GM19452 (cell line): ENCODE data around the gene ABHD4.
"Not testable (repeated sequence)": the region's sequence is repeated elsewhere in the genome, so short reads cannot be mapped to it uniquely, and the experiment has no call there.

Source experiments
- ATAC-seq: cut with Tn5 transposase; IDR thresholded peaks from one replicate; pipeline ENCODE4 v1.9.1; 2021; ENCODE audit not compliant: unreplicated experiment

The ABHD4 gene

DNA sequence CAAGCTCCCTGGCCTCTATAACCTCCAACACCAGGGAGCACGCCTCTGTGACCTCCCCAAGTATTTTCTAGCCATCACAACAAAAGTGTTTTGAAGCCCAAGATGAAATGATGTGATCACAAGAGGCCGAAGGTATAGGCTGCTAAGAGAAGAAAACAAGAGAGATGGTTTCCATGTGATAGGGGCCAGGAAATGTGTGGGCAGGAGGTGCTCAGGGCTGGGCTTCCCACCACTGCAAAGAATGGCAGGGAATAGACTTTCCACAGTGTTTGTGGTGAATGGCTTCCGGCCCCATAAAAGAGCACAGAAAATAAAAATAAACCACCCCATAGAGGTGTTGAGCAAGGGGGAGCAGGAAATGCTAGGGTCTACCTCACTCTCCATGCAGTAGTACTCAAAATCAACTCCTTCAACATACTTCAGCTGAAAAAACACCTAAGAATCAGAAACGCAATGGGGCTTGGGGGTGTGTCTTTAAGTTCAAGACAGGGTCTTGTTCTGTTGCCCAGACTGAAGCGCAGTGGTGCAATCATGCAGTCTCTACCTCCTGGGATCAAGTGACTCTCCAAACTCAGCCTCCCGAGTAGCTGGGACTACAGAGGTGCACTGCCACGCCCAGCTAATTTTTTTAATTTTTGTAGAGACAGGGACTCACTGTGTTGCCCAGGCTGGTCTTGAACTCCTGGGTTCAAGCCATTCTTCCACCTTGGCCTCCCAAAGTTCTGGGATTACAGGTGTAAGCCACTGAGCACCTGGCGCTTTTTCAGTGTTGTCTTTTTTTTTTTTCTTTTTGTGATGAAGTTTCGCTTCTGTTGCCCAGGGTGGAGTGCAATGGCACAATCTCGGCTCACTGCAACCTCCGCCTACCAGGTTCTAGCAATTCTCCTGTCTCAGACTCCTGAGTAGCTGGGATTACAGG lies 36.2 kb upstream of the ABHD4 start:
- ATAC-seq = no peak

DNA sequence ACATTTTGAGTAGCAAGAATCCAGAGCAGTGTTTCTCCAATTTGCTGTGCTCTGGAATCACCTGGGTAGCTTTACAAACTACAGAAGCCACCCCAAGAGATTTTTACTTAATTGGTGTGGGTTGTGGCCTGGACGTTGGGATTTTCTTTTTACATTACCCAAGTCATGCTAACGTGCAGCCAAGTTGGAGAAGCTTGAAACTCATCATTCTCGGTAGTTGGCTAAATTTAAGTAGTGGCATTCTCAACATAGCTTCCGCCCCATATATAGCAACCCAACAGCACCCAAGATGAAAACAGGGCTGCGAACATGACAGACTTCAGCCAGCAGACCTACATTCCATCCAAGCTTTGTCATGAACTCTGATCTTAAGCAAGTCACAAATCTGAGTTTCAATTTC lies 34.1 kb upstream of the ABHD4 start:
- ATAC-seq = no peak

- no peak for ATAC-seq
Measured at GRCh38 chr14:22564463-22564862, 33.6 kb upstream of the ABHD4 start.

DNA sequence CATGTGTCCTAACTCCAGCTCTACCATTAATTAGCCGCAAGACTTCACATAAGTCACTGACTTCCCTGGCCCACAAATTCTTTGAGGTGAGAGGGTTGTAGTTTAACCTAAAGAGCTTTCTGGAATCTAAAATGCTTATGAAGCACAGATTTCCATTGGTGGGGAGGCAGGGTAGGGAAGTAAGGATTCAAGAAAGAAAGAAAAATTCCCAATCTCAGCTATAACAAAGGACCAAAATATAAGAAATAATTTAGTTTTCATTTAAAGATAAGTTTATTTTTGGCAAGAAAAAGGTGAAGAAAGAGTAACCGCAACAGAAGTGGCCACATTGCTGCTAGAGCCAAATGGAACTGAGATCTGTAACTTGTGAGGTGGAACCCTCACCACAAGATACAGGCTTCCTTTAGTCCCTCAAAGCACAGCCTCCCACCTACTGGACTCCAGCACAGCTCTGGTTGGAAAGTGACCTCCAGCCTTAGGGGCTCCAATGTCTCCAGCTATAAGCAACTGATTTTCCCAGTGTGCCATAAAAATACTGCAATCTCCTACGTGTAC lies 32.6 kb upstream of the ABHD4 start:
- ATAC-seq = peak; percentile 38

- not testable (repeated sequence) for ATAC-seq
Measured at GRCh38 chr14:22566266-22566665, 31.8 kb upstream of the ABHD4 start.

GRCh38 chr14:22566845-22567244 lies 31.3 kb upstream of the ABHD4 start:
- no peak for ATAC-seq

GRCh38 chr14:22567437-22567836 lies 30.7 kb upstream of the ABHD4 start:
- no peak for ATAC-seq

DNA sequence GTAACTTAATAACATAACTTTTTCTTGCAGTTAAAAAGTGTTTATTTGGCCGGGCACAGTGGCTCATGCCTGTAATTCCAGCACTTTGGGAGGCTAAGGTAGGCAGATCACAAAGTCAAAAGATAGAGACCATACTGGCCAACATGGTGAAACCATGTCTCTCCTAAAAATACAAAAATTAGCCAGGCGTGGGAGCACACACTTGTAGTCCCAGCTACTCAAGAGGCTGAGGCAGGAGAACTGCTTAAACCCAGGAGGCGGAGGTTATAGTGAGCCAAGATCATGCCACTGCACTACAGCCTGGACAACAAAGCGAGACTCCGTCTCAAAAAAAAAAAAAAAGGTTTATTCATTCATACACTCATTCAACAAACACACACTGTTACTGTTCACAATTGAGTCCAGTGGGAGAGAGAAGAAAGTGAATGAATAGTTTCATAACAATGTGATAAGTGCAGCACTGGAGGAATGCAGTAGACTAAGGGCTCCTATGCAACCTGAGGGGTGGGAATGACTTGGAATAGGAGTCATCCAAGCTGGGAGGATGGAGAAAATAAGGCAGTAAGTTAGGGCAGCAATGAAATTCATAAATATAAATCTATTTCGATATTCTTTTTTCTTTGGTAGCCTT lies 28.9 kb upstream of the ABHD4 start:
- ATAC-seq = no peak

GRCh38 chr14:22569737-22570131 lies 28.4 kb upstream of the ABHD4 start:
- no peak for ATAC-seq

DNA sequence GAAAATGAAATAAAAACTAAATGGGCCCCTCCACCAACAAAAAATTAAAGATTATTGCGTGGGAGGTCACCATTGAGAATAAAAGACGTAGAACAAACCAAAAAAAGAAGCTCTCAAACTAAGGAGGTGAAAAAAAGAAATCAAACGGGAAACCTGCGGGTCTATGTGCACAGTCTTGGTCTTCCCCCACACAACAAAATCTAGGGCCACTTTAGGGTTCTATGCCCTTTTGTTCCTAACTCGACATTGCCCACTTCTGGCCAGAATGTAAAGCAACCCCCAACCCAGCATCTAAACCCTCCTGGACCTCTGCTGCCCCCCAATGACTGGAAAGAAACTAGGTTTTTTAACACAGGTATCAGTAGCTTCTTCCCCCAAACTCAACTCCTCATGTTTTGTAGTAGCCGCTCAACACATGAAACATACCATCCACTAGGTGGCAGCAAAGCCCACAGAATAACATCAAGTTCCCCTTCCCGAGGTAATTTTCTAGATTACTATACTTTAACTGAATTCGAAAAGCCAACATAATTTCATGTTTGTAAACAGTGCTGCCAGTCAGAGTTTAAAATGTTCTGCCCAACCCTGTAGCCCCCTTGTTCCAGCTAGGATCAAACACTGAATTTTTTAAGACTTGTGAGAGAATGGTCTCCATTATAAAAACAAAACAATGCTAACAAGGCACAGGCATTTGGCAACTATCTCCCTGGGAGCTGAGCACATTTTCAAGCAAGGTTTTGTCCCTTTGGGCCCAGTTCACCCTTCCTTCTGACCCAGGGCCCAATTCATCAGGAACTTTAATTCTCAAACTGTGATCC lies 27.8 kb upstream of the ABHD4 start:
- peak; percentile 52 for ATAC-seq

GRCh38 chr14:22572562-22573058 lies 25.5 kb upstream of the ABHD4 start:
- ATAC-seq = no peak

GRCh38 chr14:22573804-22574203 lies 24.3 kb upstream of the ABHD4 start:
- ATAC-seq = no peak

GRCh38 chr14:22577334-22577908 lies 20.7 kb upstream of the ABHD4 start:
- no peak for ATAC-seq

DNA sequence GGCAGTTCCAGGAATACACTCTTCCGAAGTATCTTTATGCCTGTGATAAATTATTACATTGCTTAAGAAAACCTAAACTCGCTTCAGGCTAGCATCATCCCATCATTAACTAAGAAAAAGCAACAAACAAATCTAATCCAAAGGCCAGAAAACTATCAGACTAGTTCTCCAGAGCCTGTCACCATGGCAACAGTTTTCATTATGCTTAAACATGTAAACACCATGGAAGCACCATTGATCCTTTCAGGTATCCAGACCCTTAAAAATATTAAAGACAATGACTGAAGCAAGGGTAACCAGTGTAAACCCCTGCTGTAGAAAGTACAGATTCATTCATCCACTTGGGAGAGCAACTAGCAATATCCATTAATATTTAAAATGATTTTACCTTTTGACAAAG lies 18.9 kb upstream of the ABHD4 start:
- no peak for ATAC-seq

DNA sequence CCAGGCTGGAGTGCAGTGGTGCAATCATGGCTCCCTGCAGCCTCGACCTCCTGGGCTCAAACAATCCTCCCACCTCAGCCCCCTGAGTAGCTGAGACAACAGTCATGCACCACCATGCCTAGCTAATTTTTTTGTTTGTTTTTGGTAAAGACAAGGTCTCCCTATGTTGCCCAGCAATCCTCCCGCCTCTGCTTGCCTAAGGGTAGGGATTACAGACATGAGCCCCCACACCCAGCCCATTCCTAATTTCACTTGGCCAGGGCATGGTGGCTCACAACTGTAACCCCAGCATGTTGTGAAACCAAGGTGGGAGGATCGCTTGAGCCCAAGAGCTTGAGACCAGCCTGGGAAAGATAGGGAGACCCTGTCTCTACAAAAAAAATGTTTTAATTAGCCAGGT lies 18.2 kb upstream of the ABHD4 start:
- ATAC-seq = no peak

GRCh38 chr14:22580625-22581024 lies 17.5 kb upstream of the ABHD4 start:
- no peak for ATAC-seq

- no peak for ATAC-seq
Measured at GRCh38 chr14:22583994-22584393, 14.1 kb upstream of the ABHD4 start.

DNA sequence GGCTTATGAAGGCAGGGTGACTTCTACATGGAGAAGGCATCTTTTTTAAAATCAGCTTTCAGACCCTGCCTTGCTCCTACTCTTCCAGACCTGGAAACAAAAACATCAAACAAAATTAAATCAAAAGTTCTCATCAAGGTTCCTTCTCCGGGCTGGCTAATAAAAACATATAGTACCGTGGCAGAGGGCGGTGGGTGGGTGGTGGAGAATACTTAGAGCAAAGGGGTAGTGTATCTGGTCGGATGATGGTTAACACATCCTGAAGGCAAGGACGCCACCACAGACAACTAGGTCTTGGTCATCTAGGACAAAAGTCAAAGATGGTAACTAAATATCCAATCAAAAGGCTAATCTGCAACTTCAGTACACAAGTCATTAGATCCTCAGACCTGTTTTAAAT lies 10.9 kb upstream of the ABHD4 start:
- no peak for ATAC-seq

DNA sequence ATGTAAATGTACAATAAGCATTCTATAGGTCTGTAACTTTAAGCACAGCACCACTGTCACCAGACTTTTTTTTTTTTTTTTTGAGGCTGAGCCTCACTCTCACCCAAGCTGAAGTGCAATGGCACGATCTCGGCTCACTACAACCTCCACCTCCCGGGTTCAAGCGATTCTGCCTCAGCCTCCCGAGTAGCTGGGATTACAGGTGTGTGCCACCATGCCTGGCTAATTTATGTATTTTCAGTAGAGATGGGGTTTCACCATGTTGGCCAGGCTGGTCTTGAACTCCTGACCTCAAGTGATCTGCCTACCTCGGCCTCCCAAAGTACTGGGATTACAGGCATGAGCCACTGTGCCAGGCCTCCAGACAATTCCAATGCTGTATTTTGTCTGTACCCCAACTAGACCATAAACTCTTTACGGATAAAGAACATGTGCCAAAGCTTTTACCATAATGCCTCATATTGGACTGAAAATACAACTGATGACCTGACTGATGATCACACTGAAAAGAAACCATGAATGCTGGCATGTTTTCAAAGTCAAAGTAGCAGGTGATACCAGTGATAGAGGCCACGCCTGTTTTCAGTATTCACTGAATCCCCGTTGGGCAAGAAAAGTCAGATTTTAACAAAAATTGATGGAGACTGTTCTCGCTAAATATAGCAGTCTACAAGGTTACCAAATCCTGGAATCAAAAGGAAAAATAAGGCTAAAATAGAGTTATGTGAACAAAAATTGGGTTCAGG lies 10.2 kb upstream of the ABHD4 start:
- not testable (repeated sequence) for ATAC-seq

- ATAC-seq = no peak
Measured at GRCh38 chr14:22588526-22589095, 9.5 kb upstream of the ABHD4 start.
